H9 (cell line): Measurements from ENCODE around the gene MYOZ2. TPM values are rescaled to one million over a fixed set of nuclear protein-coding genes. Genes with fewer than 3 reads are reported as not detected.

Source experiments
- DNase-seq: peaks from one replicate; pipeline ENCODE4 v3.0.0-alpha.2; 2017
- H2AFZ ChIP-seq: one replicate; pipeline ENCODE4 v1.6.1; 2013; ENCODE audit warnings: mild to moderate bottlenecking, low read length, control low read depth, moderate library complexity
- H2AK5ac ChIP-seq: 2 replicates; pipeline ENCODE4 v1.6.1; 2013; ENCODE audit warnings: low read length, control low read depth, mixed read lengths; ENCODE audit not compliant: insufficient read length
- H2BK120ac ChIP-seq: one replicate; pipeline ENCODE4 v1.6.1; 2013; ENCODE audit warnings: low read depth, mild to moderate bottlenecking, low read length, control low read depth, inconsistent platforms; ENCODE audit not compliant: poor library complexity, severe bottlenecking
- H2BK12ac ChIP-seq: 2 replicates; pipeline ENCODE4 v1.6.1; 2013; ENCODE audit warnings: low read length, control low read depth, mixed read lengths, low read depth; ENCODE audit not compliant: insufficient read length
- H2BK15ac ChIP-seq: 2 replicates; pipeline ENCODE4 v1.6.1; 2013; ENCODE audit warnings: low read depth, low read length, control low read depth
- H2BK20ac ChIP-seq: one replicate; pipeline ENCODE4 v1.6.1; 2013; ENCODE audit warnings: low read depth, mild to moderate bottlenecking, low read length, control low read depth, inconsistent platforms; ENCODE audit not compliant: poor library complexity, severe bottlenecking
- H2BK5ac ChIP-seq: 2 replicates; pipeline ENCODE4 v1.6.1; 2013; ENCODE audit warnings: low read length, control low read depth, mixed read lengths; ENCODE audit not compliant: insufficient read length
- H3K14ac ChIP-seq: 2 replicates; pipeline ENCODE4 v1.6.1; 2013; ENCODE audit warnings: low read length, control low read depth; ENCODE audit not compliant: insufficient read depth
- H3K18ac ChIP-seq: 2 replicates; pipeline ENCODE4 v1.6.1; 2013; ENCODE audit warnings: low read depth, mild to moderate bottlenecking, mixed read lengths, low read length, control low read depth; ENCODE audit not compliant: insufficient read length
- H3K23ac ChIP-seq: 2 replicates; pipeline ENCODE4 v1.6.1; 2013; ENCODE audit warnings: low read length, control low read depth, mixed read lengths, low read depth; ENCODE audit not compliant: insufficient read length
- H3K23me2 ChIP-seq: 2 replicates; pipeline ENCODE4 v1.6.1; 2013; ENCODE audit warnings: low read depth, mild to moderate bottlenecking, mixed read lengths, low read length, control low read depth; ENCODE audit not compliant: insufficient read length, poor library complexity, severe bottlenecking
- H3K27ac ChIP-seq: 2 replicates; pipeline ENCODE4 v1.5.1; 2013; ENCODE audit warnings: low read length, control low read depth, mixed read lengths, low read depth; ENCODE audit not compliant: insufficient read length
- H3K27me3 ChIP-seq: 2 replicates; pipeline ENCODE4 v1.6.1; 2013; ENCODE audit warnings: low read length, control low read depth, inconsistent platforms; ENCODE audit not compliant: insufficient read depth
- H3K4ac ChIP-seq: 2 replicates; pipeline ENCODE4 v1.6.1; 2013; ENCODE audit warnings: low read depth, mild to moderate bottlenecking, control low read depth, inconsistent platforms, low read length, moderate library complexity
- H3K4me1 ChIP-seq: 2 replicates; pipeline ENCODE4 v1.6.1; 2013; ENCODE audit warnings: low read length, control low read depth, inconsistent platforms; ENCODE audit not compliant: insufficient read depth
- H3K4me2 ChIP-seq: 2 replicates; pipeline ENCODE4 v1.6.1; 2013; ENCODE audit warnings: low read length, control low read depth, mixed read lengths; ENCODE audit not compliant: insufficient read length, insufficient read depth
- H3K56ac ChIP-seq: 2 replicates; pipeline ENCODE4 v1.6.1; 2013; ENCODE audit warnings: low read depth, mild to moderate bottlenecking, mixed read lengths, low read length, control low read depth; ENCODE audit not compliant: insufficient read length
- H3K79me1 ChIP-seq: 2 replicates; pipeline ENCODE4 v1.6.1; 2013; ENCODE audit warnings: low read depth, mild to moderate bottlenecking, moderate library complexity, low read length, control low read depth, inconsistent platforms; ENCODE audit not compliant: insufficient read depth, poor library complexity, severe bottlenecking
- H3K79me2 ChIP-seq: 2 replicates; pipeline ENCODE4 v1.6.1; 2013; ENCODE audit warnings: low read length, control low read depth, inconsistent platforms; ENCODE audit not compliant: insufficient read depth
- H3K9ac ChIP-seq: 2 replicates; pipeline ENCODE4 v1.6.1; 2013; ENCODE audit warnings: low read length, control low read depth, mixed read lengths; ENCODE audit not compliant: insufficient read length; ENCODE audit errors: extremely low read depth
- H3K9me3 ChIP-seq: one replicate; pipeline ENCODE4 v1.6.1; 2013; ENCODE audit warnings: low read depth, low read length, inconsistent platforms; ENCODE audit not compliant: control insufficient read depth
- H3T11ph ChIP-seq: one replicate; pipeline ENCODE4 v1.6.1; 2013; ENCODE audit warnings: mild to moderate bottlenecking, low read length, control low read depth, inconsistent platforms
- H4K20me1 ChIP-seq: one replicate; pipeline ENCODE4 v1.6.1; 2013; ENCODE audit not compliant: control insufficient read depth, insufficient read length, insufficient read depth
- H4K5ac ChIP-seq: 2 replicates; pipeline ENCODE4 v1.6.1; 2013; ENCODE audit warnings: low read depth, mild to moderate bottlenecking, mixed read lengths, low read length, control low read depth; ENCODE audit not compliant: insufficient read length
- H4K8ac ChIP-seq: replicated peaks from 2 replicates; pipeline ENCODE4 v1.6.1; 2013; ENCODE audit warnings: low read length, control low read depth, mixed read lengths, low read depth; ENCODE audit not compliant: insufficient read length
- H4K91ac ChIP-seq: 2 replicates; pipeline ENCODE4 v1.6.1; 2013; ENCODE audit warnings: low read depth, mild to moderate bottlenecking, moderate library complexity, mixed read lengths, low read length, control low read depth; ENCODE audit not compliant: insufficient read length
- H3K27ac Mint-ChIP-seq, 3 experiments: 2 replicates in 2 of 3; 3 replicates in 1 of 3; pipeline ENCODE4 v1.8.0; 2020 to 2021; ENCODE audit warnings: mixed read lengths in 3 of 3, mild to moderate bottlenecking in 1 of 3, moderate library complexity in 1 of 3
- H3K27me3 Mint-ChIP-seq: 2 replicates; pipeline ENCODE4 v1.8.0; 2021; ENCODE audit warnings: low read depth, mild to moderate bottlenecking, moderate library complexity, mixed read lengths
- H3K36me3 Mint-ChIP-seq, 3 experiments: 2 replicates in 2 of 3; 3 replicates in 1 of 3; pipeline ENCODE4 v1.8.0; 2020 to 2021; ENCODE audit warnings: low read depth in 3 of 3, mixed read lengths in 3 of 3; ENCODE audit not compliant: insufficient read depth in 1 of 3
- H3K4me1 Mint-ChIP-seq, 2 experiments: 2 replicates each; pipeline ENCODE4 v1.8.0; 2020; ENCODE audit warnings: mixed read lengths in 2 of 2
- H3K4me3 Mint-ChIP-seq, 2 experiments: 2 replicates in 1 of 2; 3 replicates in 1 of 2; pipeline ENCODE4 v1.8.0; 2020 to 2021; ENCODE audit warnings: mild to moderate bottlenecking in 2 of 2, mixed read lengths in 2 of 2, moderate library complexity in 1 of 2
- H3K9me3 Mint-ChIP-seq, 2 experiments: 2 replicates in 1 of 2; 3 replicates in 1 of 2; pipeline ENCODE4 v1.8.0; 2020; ENCODE audit warnings: mild to moderate bottlenecking in 2 of 2, mixed read lengths in 2 of 2, moderate library complexity in 1 of 2
- CTCF ChIP-seq: fragments of 200-600 bp; sonication (generic); conservative IDR thresholded peaks from 3 replicates; pipeline ENCODE4 v1.8.0; 2021; ENCODE audit warnings: antibody characterized with exemption, mild to moderate bottlenecking
- WGBS: extraction: QIAGEN DNeasy Blood & Tissue Kit; methylation state at CpG from one replicate; pipeline ENCODE4 v1.1.7; 2013; ENCODE audit warnings: missing lambda C conversion rate, low lambda C conversion rate, mixed read lengths; ENCODE audit not compliant: insufficient read length; ENCODE audit errors: extremely low coverage; 5-methylcytosine and 5-hydroxymethylcytosine counted together
- total RNA-seq: library from RNA; stranded (reverse); gene quantifications from 2 replicates; pipeline ENCODE4 v1.2.1, GENCODE V29; 2021

The MYOZ2 gene
- total RNA-seq, 1 experiment from 2014 or later = not detected

GRCh38 chr4:119105605-119106004 lies 30.0 kb upstream of the MYOZ2 start:
- Histone ChIP-seq H3K56ac (no peak overlapping the region), H4K8ac (no peak overlapping the region), H3K14ac (no peak overlapping the region), H3K4me1 (no peaks in the 10 kb centered on the region; the same call in 1 of the 2 replicates), H3K27me3 (no peaks in the 10 kb centered on the region), H2BK15ac (no peak overlapping the region), H3K79me2 (no peaks in the 10 kb centered on the region), H2BK12ac (no peak overlapping the region), H2BK5ac (no peak overlapping the region), H3T11ph (no peak overlapping the region), H2BK20ac (no peak overlapping the region), H4K91ac (no peak overlapping the region), H2AK5ac (no peak overlapping the region), H3K9me3 (no peaks in the 10 kb centered on the region), H3K18ac (no peak overlapping the region), H3K79me1 (no peaks in the 10 kb centered on the region), H3K4ac (no peak overlapping the region), H3K27ac (no peak overlapping the region), H2AFZ (no peak overlapping the region), H4K5ac (no peak overlapping the region), H3K23me2 (no peaks in the 10 kb centered on the region), H3K23ac (no peak overlapping the region), H3K4me2 (no peak overlapping the region), H4K20me1 (no peaks in the 10 kb centered on the region), H3K9ac (no peak overlapping the region), H2BK120ac (no peak overlapping the region)
- TF ChIP-seq CTCF = no peak
- peaks cover 12 to 17% of the 10 kb centered on the region in 2 experiments for H3K4me1 Mint-ChIP-seq
- WGBS = no CpG with 5 or more reads among the region's 1 CpG
- H3K9me3 Mint-ChIP-seq = no peaks in the 10 kb centered on the region
- no peaks in the 10 kb centered on the region for H3K36me3 Mint-ChIP-seq
- H3K27ac Mint-ChIP-seq = no peak overlapping the region
- H3K27me3 Mint-ChIP-seq = no peaks in the 10 kb centered on the region
- no peak overlapping the region for H3K4me3 Mint-ChIP-seq
- no peak for DNase-seq
